Dendritic cell treated with granulocyte-macrophage colony-stimulating factor and Interleukin-4, amounts not matched to agents 40 ng/mL and 50 ng/mL, for 4 days (primary cell): Measurements from ENCODE around the gene DLL3.
"Not testable (repeated sequence)": the region's sequence is repeated elsewhere in the genome, so short reads cannot be mapped to it uniquely, and the experiment has no call there.

Experiments used
- H3K27ac Mint-ChIP-seq: one replicate; pipeline ENCODE4 v1.8.0; 2022; ENCODE audit warnings: mild to moderate bottlenecking, mixed read lengths
- H3K27me3 Mint-ChIP-seq: one replicate; pipeline ENCODE4 v1.8.0; 2022; ENCODE audit warnings: mild to moderate bottlenecking, mixed read lengths
- H3K36me3 Mint-ChIP-seq: one replicate; pipeline ENCODE4 v1.8.0; 2022; ENCODE audit warnings: low read depth, mixed read lengths
- H3K4me1 Mint-ChIP-seq: one replicate; pipeline ENCODE4 v1.8.0; 2022; ENCODE audit warnings: low read depth, mixed read lengths
- H3K4me3 Mint-ChIP-seq: one replicate; pipeline ENCODE4 v1.8.0; 2022; ENCODE audit warnings: mild to moderate bottlenecking, moderate library complexity, mixed read lengths
- H3K9me3 Mint-ChIP-seq: one replicate; pipeline ENCODE4 v1.8.0; 2022; ENCODE audit warnings: mixed read lengths
- intact Hi-C: fragments of 100-400 bp; cut with micrococcal nuclease; formaldehyde crosslinking; loops from one replicate; pipeline ENCODE4 v1.15.0; 2022

The DLL3 gene

DNA sequence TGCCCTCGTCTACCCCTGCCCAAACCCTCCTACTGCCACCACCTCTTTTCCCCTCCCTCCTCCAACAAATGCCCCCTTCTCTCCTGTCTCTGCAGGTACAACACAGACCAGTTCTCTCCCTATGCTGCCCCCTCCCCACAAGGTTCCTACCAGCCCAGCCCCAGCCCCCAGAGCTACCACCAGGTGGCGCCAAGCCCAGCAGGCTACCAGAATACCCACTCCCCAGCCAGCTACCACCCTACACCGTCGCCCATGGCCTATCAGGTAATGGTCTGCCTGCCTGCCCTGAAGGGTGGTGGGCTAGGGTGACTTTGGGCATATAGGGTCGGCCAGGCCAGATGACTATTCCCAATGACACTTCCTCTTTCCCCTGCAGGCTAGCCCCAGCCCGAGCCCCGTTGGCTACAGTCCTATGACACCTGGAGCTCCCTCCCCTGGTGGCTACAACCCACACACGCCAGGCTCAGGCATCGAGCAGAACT lies 24.6 kb upstream of the DLL3 start:
- Mint-ChIP-seq H3K36me3 (peaks cover 87% of the 10 kb centered on the region), H3K4me3 (no peak overlapping the region), H3K27me3 (no peaks in the 10 kb centered on the region), H3K27ac (no peak overlapping the region), H3K4me1 (peaks cover 7% of the 10 kb centered on the region), H3K9me3 (no peaks in the 10 kb centered on the region)
- intact Hi-C loops = loop anchor here (1.0 kb wide), 1 partner anchor 58 kb away; the partner anchor contains the start of gene EID2B

- no peak overlapping the region for H3K4me3 Mint-ChIP-seq
- H3K27ac Mint-ChIP-seq = no peak overlapping the region
Measured at GRCh38 chr19:39475748-39476147, 23.0 kb upstream of the DLL3 start.

GRCh38 chr19:39479319-39479801 lies 19.4 kb upstream of the DLL3 start:
- peak overlapping the region; percentile 92 for H3K27ac Mint-ChIP-seq
- H3K36me3 Mint-ChIP-seq = peaks cover 55% of the 10 kb centered on the region
- H3K27me3 Mint-ChIP-seq, H3K9me3 Mint-ChIP-seq, intact Hi-C loops: not testable (repeated sequence)
- H3K4me1 Mint-ChIP-seq = peaks cover 25% of the 10 kb centered on the region
- peak overlapping the region; percentile 87 for H3K4me3 Mint-ChIP-seq

More at GRCh38 chr19:39475748-39476147, 23.0 kb upstream of the DLL3 start:
- H3K9me3 Mint-ChIP-seq = no peaks in the 10 kb centered on the region
- peaks cover 71% of the 10 kb centered on the region for H3K36me3 Mint-ChIP-seq
- no peaks in the 10 kb centered on the region for H3K27me3 Mint-ChIP-seq
- intact Hi-C loops = no loop called here
- peaks cover 19% of the 10 kb centered on the region for H3K4me1 Mint-ChIP-seq

- intact Hi-C loops = loop anchor here (1.0 kb wide), 1 partner anchor 35 kb away; the partner anchor contains the start of gene SUPT5H
- Mint-ChIP-seq H3K27ac (peak overlapping the region; percentile 92), H3K4me1 (peaks cover 25% of the 10 kb centered on the region), H3K36me3 (peaks cover 49% of the 10 kb centered on the region), H3K27me3 (no peaks in the 10 kb centered on the region), H3K4me3 (peak overlapping the region; percentile 87), H3K9me3 (no peaks in the 10 kb centered on the region)
Measured at GRCh38 chr19:39479916-39480315, 18.8 kb upstream of the DLL3 start.

DNA sequence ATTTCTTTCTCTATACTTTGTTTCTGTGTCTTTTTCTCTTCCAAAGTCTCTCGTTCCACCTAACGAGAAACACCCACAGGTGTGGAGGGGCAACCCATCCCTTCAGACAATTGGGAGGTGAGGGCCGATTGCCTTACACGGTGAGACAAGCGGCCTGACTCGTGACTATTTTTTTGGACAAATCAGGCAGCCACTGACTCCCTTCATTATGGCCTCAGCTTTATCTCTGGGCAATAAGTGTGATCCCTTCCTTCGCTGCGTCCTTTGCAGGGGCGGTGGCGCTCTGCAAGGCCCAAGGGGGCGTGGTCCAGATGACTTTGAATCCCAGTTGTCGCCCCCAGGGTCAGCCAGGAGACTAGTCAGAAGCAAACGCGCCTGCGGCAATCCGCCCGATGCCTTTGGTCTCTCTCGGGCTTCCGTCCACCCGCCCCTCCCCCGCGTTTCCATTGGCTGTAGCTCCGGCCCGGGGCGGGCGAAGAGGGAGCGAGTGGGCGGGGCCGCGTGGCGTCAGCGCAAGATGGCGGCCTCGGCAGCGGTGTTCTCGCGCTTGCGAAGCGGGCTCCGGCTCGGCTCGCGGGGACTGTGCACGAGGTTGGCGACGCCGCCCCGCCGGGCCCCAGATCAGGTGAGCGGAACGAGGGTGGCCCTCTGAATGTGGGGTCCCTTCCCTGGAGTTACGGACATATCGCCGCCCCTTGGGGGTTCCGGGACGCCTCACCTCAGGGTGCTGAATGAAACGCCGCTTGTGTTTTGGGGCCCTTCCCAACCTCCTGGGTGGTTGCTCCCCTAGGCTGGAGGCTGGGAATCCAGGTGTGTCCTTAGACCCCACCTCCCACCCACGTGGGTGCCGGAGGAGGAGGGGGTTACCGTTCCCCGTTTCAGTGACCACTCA lies 18.2 kb upstream of the DLL3 start, which contains the start of gene TIMM50:
Gene TIMM50, plus strand, starts transcription at position 502 of the 892 bp plus-strand sequence. Its CDS starts 16 bp downstream, at position 518.
- Mint-ChIP-seq H3K27me3 (no peaks in the 10 kb centered on the region), H3K9me3 (no peaks in the 10 kb centered on the region), H3K36me3 (peaks cover 49% of the 10 kb centered on the region), H3K27ac (peak within 1 kb of the TSS; percentile 92), H3K4me1 (peaks cover 25% of the 10 kb centered on the region), H3K4me3 (peak within 1 kb of the TSS; percentile 87)
- intact Hi-C loops = loop anchor here (1.0 kb wide), 1 partner anchor 35 kb away; the partner anchor contains the start of gene SUPT5H

DNA sequence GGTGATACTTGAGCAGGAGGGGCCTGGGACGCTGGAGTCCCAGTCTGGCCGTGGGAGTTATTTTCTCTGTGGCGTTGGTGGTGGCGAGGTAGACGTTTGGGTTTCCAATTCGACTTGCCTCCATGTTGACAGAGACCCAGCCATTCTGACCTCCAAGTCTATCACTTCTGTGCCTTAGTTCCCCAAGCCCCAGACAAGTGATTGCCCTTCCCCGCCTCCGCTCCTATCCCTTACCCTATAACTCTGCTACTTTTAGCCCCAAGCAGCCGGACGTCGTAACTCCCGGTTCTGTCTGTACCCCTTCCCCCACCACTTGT lies 17.6 kb upstream of the DLL3 start:
- intact Hi-C loops = no loop called here
- Mint-ChIP-seq H3K4me3 (peak overlapping the region; percentile 87), H3K36me3 (peaks cover 49% of the 10 kb centered on the region)

DNA sequence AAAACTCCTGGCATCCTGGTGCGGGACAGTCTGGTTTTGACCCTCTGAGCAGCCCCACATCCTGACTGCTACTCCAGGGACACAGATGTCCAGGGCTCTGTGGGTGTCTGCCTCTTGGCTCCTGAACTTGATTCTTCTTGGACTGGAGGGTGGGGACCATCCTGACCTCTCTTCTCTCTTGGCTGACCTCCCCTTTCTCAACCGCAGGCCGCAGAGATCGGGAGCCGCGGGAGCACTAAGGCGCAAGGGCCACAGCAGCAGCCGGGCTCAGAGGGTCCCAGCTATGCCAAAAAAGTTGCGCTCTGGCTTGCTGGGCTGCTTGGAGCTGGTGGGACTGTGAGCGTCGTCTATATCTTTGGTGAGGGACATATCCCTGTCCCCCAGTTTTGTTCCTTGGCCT lies 17.1 kb upstream of the DLL3 start:
- no peaks in the 10 kb centered on the region for H3K27me3 Mint-ChIP-seq
- H3K9me3 Mint-ChIP-seq = no peaks in the 10 kb centered on the region
- H3K36me3 Mint-ChIP-seq = peaks cover 49% of the 10 kb centered on the region
- intact Hi-C loops = no loop called here
- peaks cover 25% of the 10 kb centered on the region for H3K4me1 Mint-ChIP-seq
- peak overlapping the region; percentile 92 for H3K27ac Mint-ChIP-seq
- H3K4me3 Mint-ChIP-seq = peak overlapping the region; percentile 87

More for the DNA sequence above, 17.6 kb upstream of the DLL3 start:
- Mint-ChIP-seq H3K4me1 (peaks cover 25% of the 10 kb centered on the region), H3K9me3 (no peaks in the 10 kb centered on the region), H3K27me3 (no peaks in the 10 kb centered on the region), H3K27ac (peak overlapping the region; percentile 92)

DNA sequence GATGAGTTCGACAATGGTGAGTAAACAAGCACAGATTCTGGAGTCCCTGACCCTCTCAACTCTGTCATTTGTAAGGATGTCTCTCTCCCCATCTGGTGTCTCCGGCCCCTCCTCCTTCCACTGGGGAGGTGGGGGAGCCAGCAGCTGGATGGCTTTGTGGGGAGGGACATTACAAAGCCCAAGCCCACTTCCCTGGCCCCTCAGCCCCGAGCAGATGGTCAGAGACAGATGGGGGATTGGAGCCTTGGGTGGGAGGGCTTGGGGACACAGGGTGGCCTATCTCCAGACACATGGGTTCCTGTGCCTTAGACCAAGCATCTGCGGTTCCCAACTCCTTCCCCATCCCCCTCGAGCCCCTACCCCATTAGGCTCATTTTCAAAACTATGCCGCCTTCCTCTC lies 15.6 kb upstream of the DLL3 start:
- Mint-ChIP-seq H3K4me3 (no peak overlapping the region), H3K27ac (no peak overlapping the region), H3K36me3 (peaks cover 52% of the 10 kb centered on the region), H3K9me3 (no peaks in the 10 kb centered on the region), H3K27me3 (no peaks in the 10 kb centered on the region), H3K4me1 (peaks cover 25% of the 10 kb centered on the region)
- intact Hi-C loops = no loop called here

- Mint-ChIP-seq H3K9me3 (no peaks in the 10 kb centered on the region), H3K4me1 (no peaks in the 10 kb centered on the region), H3K36me3 (peaks cover 66% of the 10 kb centered on the region), H3K27ac (no peak overlapping the region), H3K4me3 (no peak overlapping the region), H3K27me3 (no peaks in the 10 kb centered on the region)
- intact Hi-C loops = no loop called here
Measured at GRCh38 chr19:39489756-39490155, 9.0 kb upstream of the DLL3 start.

GRCh38 chr19:39492225-39492624 lies 6.5 kb upstream of the DLL3 start:
- Mint-ChIP-seq H3K4me1 (no peaks in the 10 kb centered on the region), H3K36me3 (peaks cover 43% of the 10 kb centered on the region), H3K27me3 (peaks cover 16% of the 10 kb centered on the region), H3K9me3 (no peaks in the 10 kb centered on the region), H3K27ac (no peak overlapping the region), H3K4me3 (no peak overlapping the region)
- intact Hi-C loops = no loop called here

DNA sequence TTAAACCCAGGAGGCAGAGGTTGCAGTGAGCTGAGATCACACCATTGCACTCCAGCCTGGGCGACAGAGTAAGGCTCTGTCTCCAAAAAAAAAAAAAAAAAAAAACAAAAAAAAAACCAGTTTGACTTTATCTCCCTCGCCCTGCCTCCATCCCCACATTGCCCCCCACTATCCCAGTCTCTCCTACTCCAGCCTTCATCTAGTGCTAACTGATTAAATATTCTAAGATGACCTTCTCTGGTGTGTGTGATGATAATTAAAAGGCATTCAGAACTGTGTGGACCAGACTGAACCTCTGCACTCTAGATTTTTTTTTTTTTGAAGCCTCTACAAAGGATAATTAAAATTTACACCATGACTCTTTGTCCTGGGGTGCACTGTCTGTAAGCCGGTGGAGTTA lies 6.0 kb upstream of the DLL3 start:
- H3K27me3 Mint-ChIP-seq = peaks cover 21% of the 10 kb centered on the region
- H3K27ac Mint-ChIP-seq = no peak overlapping the region
- H3K36me3 Mint-ChIP-seq = peaks cover 38% of the 10 kb centered on the region
- H3K9me3 Mint-ChIP-seq = no peaks in the 10 kb centered on the region
- no peak overlapping the region for H3K4me3 Mint-ChIP-seq
- intact Hi-C loops = no loop called here
- peaks cover 2% of the 10 kb centered on the region for H3K4me1 Mint-ChIP-seq

GRCh38 chr19:39494661-39495060 lies 4.1 kb upstream of the DLL3 start:
- H3K4me3 Mint-ChIP-seq = no peak overlapping the region
- H3K27ac Mint-ChIP-seq = no peak overlapping the region
- peaks cover 19% of the 10 kb centered on the region for H3K36me3 Mint-ChIP-seq
- no peaks in the 10 kb centered on the region for H3K9me3 Mint-ChIP-seq
- peaks cover 20% of the 10 kb centered on the region for H3K4me1 Mint-ChIP-seq
- H3K27me3 Mint-ChIP-seq = peaks cover 38% of the 10 kb centered on the region
- intact Hi-C loops = no loop called here

GRCh38 chr19:39496063-39496462 lies 2.7 kb upstream of the DLL3 start:
- Mint-ChIP-seq H3K4me3 (no peak overlapping the region), H3K27me3 (peaks cover 52% of the 10 kb centered on the region), H3K27ac (no peak overlapping the region), H3K9me3 (no peaks in the 10 kb centered on the region), H3K36me3 (peaks cover 5% of the 10 kb centered on the region), H3K4me1 (peaks cover 20% of the 10 kb centered on the region)
- intact Hi-C loops = no loop called here

- Mint-ChIP-seq H3K4me1 (peaks cover 20% of the 10 kb centered on the region), H3K27me3 (peaks cover 61% of the 10 kb centered on the region), H3K4me3 (no peak overlapping the region), H3K9me3 (no peaks in the 10 kb centered on the region), H3K36me3 (no peaks in the 10 kb centered on the region), H3K27ac (no peak overlapping the region)
- intact Hi-C loops = no loop called here
Measured at GRCh38 chr19:39497701-39497995, 1.1 kb upstream of the DLL3 start.
